SU-DHL-6 (cell line): ENCODE results near the gene USP17L20.
"Not testable (repeated sequence)": the region's sequence is repeated elsewhere in the genome, so short reads cannot be mapped to it uniquely, and the experiment has no call there.

Source experiments
- H2AFZ ChIP-seq: fragments of 200-600 bp; sonication (generic); 2 replicates; pipeline ENCODE4 v1.6.1; 2014; ENCODE audit warnings: low read depth, mild to moderate bottlenecking, moderate library complexity, mixed read lengths, antibody characterized with exemption, low read length; ENCODE audit not compliant: severe bottlenecking
- H3F3A ChIP-seq: fragments of 200-600 bp; shearing (Covaris generic); 2 replicates; pipeline ENCODE4 v1.6.0; 2016; ENCODE audit warnings: antibody characterized with exemption, mild to moderate bottlenecking; ENCODE audit not compliant: insufficient read depth
- H3K27ac ChIP-seq: fragments of 200-600 bp; sonication (generic); 2 replicates; pipeline ENCODE4 v1.5.1; 2016; ENCODE audit warnings: low read depth, mild to moderate bottlenecking, low read length, moderate library complexity, mixed read lengths
- H3K27me3 ChIP-seq: fragments of 200-600 bp; sonication (generic), shearing (Covaris generic); 2 replicates; pipeline ENCODE4 v1.6.0; 2014; ENCODE audit warnings: mild to moderate bottlenecking, low read length
- H3K36me3 ChIP-seq: fragments of 200-600 bp; sonication (generic); 2 replicates; pipeline ENCODE4 v1.6.1; 2014; ENCODE audit warnings: mild to moderate bottlenecking, low read length, mixed read lengths
- H3K4me2 ChIP-seq: fragments of 300-600, 200-600 bp; shearing (Covaris generic), sonication (generic); 2 replicates; pipeline ENCODE4 v1.6.0; 2014; ENCODE audit warnings: low read length, low read depth, mild to moderate bottlenecking; ENCODE audit not compliant: poor library complexity, severe bottlenecking
- H3K4me3 ChIP-seq: fragments of 200-600 bp; sonication (generic); 2 replicates; pipeline ENCODE4 v1.5.1; 2014; ENCODE audit warnings: antibody characterized with exemption, low read length, mild to moderate bottlenecking, mixed read lengths; ENCODE audit not compliant: insufficient read depth, poor library complexity, severe bottlenecking
- H3K79me2 ChIP-seq: fragments of 200-600 bp; sonication (generic); 2 replicates; pipeline ENCODE4 v1.6.1; 2014; ENCODE audit warnings: mild to moderate bottlenecking, low read length, moderate library complexity; ENCODE audit not compliant: insufficient read depth
- H3K9ac ChIP-seq: fragments of 200-600 bp; sonication (generic); 2 replicates; pipeline ENCODE4 v1.7.0; 2014; ENCODE audit warnings: mild to moderate bottlenecking, low read length
- H3K9me2 ChIP-seq: fragments of 200-600 bp; sonication (generic); replicated peaks from 2 replicates; pipeline ENCODE4 v1.6.1; 2014; ENCODE audit warnings: low read length; ENCODE audit not compliant: insufficient read depth
- H3K9me3 ChIP-seq: fragments of 200-600 bp; sonication (generic); 2 replicates; pipeline ENCODE4 v1.6.1; 2014; ENCODE audit warnings: low read length, mixed read lengths; ENCODE audit not compliant: insufficient read depth
- H4K20me1 ChIP-seq: fragments of 200-600 bp; sonication (generic); 2 replicates; pipeline ENCODE4 v1.6.1; 2014; ENCODE audit warnings: low read depth, mild to moderate bottlenecking, antibody characterized with exemption, low read length, moderate library complexity, mixed read lengths

USP17L20 gene

GRCh38 chr4:9257824-9258223 lies at the start of gene USP17L20:
Gene USP17L20, plus strand, starts transcription at chr4:9258124. Its CDS starts 0 bp downstream, at chr4:9258124.
- not testable (repeated sequence) for H3K79me2 ChIP-seq, H3K27ac ChIP-seq, H3F3A ChIP-seq, H3K4me3 ChIP-seq, H3K27me3 ChIP-seq, H3K9me3 ChIP-seq, H3K36me3 ChIP-seq, H3K9ac ChIP-seq, H2AFZ ChIP-seq, H4K20me1 ChIP-seq, H3K4me2 ChIP-seq, H3K9me2 ChIP-seq

GRCh38 chr4:9210357-9210756 lies 47.6 kb upstream of the USP17L20 start, which contains the start of gene USP17L10:
Gene USP17L10, plus strand, starts transcription at chr4:9210657. Its CDS starts 0 bp downstream, at chr4:9210657.
- H2AFZ ChIP-seq, H3K9ac ChIP-seq, H3K27me3 ChIP-seq, H3F3A ChIP-seq, H3K9me2 ChIP-seq, H3K79me2 ChIP-seq, H3K4me2 ChIP-seq, H3K36me3 ChIP-seq, H4K20me1 ChIP-seq, H3K4me3 ChIP-seq, H3K27ac ChIP-seq, H3K9me3 ChIP-seq: not testable (repeated sequence)

- not testable (repeated sequence) for H3K36me3 ChIP-seq, H3K9ac ChIP-seq, H3K4me2 ChIP-seq, H3K9me3 ChIP-seq, H3K27ac ChIP-seq, H3F3A ChIP-seq, H2AFZ ChIP-seq, H3K27me3 ChIP-seq, H3K4me3 ChIP-seq, H3K9me2 ChIP-seq, H3K79me2 ChIP-seq, H4K20me1 ChIP-seq
Measured at GRCh38 chr4:9214701-9215100, 43.2 kb upstream of the USP17L20 start.

GRCh38 chr4:9215105-9215504 lies 42.8 kb upstream of the USP17L20 start, which contains the start of gene USP17L11:
Gene USP17L11, plus strand, starts transcription at chr4:9215405. Its CDS starts 0 bp downstream, at chr4:9215405.
- not testable (repeated sequence) for H3K36me3 ChIP-seq

GRCh38 chr4:9219852-9220251 lies 38.1 kb upstream of the USP17L20 start, which contains the start of gene USP17L12:
Gene USP17L12, plus strand, starts transcription at chr4:9220152. Its CDS starts 0 bp downstream, at chr4:9220152.
- H3K79me2 ChIP-seq, H2AFZ ChIP-seq, H3F3A ChIP-seq, H3K9me3 ChIP-seq, H3K4me2 ChIP-seq, H3K27ac ChIP-seq, H3K9me2 ChIP-seq, H3K36me3 ChIP-seq, H3K4me3 ChIP-seq, H4K20me1 ChIP-seq, H3K9ac ChIP-seq, H3K27me3 ChIP-seq: not testable (repeated sequence)

More at GRCh38 chr4:9215105-9215504, 42.8 kb upstream of the USP17L20 start, which contains the start of gene USP17L11:
- H3K9ac ChIP-seq, H3K9me2 ChIP-seq, H3K4me3 ChIP-seq, H3K4me2 ChIP-seq, H3K27ac ChIP-seq, H3F3A ChIP-seq, H3K79me2 ChIP-seq, H3K9me3 ChIP-seq, H2AFZ ChIP-seq, H4K20me1 ChIP-seq, H3K27me3 ChIP-seq: not testable (repeated sequence)

GRCh38 chr4:9224596-9224995 lies 33.3 kb upstream of the USP17L20 start, which contains the start of gene USP17L13:
Gene USP17L13, plus strand, starts transcription at chr4:9224896. Its CDS starts 0 bp downstream, at chr4:9224896.
- H3K4me2 ChIP-seq, H3K9me3 ChIP-seq, H3K9ac ChIP-seq, H3K9me2 ChIP-seq, H3K27me3 ChIP-seq, H3K79me2 ChIP-seq, H3K4me3 ChIP-seq, H3F3A ChIP-seq, H3K36me3 ChIP-seq, H2AFZ ChIP-seq, H3K27ac ChIP-seq, H4K20me1 ChIP-seq: not testable (repeated sequence)

- not testable (repeated sequence) for H3K4me3 ChIP-seq, H2AFZ ChIP-seq
Measured at GRCh38 chr4:9230249-9230648, 27.7 kb upstream of the USP17L20 start.

GRCh38 chr4:9234085-9234484 lies 23.8 kb upstream of the USP17L20 start, which contains the start of gene USP17L15:
Gene USP17L15, plus strand, starts transcription at chr4:9234385. Its CDS starts 0 bp downstream, at chr4:9234385.
- not testable (repeated sequence) for H3K27ac ChIP-seq, H3K9me3 ChIP-seq, H4K20me1 ChIP-seq, H2AFZ ChIP-seq, H3K9me2 ChIP-seq, H3K4me3 ChIP-seq, H3K27me3 ChIP-seq, H3K9ac ChIP-seq, H3K79me2 ChIP-seq, H3F3A ChIP-seq, H3K4me2 ChIP-seq, H3K36me3 ChIP-seq

More at GRCh38 chr4:9230249-9230648, 27.7 kb upstream of the USP17L20 start:
- not testable (repeated sequence) for H3K27ac ChIP-seq, H3F3A ChIP-seq, H3K9me3 ChIP-seq, H3K36me3 ChIP-seq, H4K20me1 ChIP-seq, H3K79me2 ChIP-seq, H3K4me2 ChIP-seq, H3K9me2 ChIP-seq, H3K27me3 ChIP-seq, H3K9ac ChIP-seq
